ENCODE results near the gene TMUB1.
A peak's percentile ranks its signal among the peaks of the same experiment; 100 is the strongest.

The TMUB1 gene

GRCh38 chr7:151083071-151083823, at the start of gene TMUB1:
Gene TMUB1, minus strand, starts transcription at chr7:151083493. Its CDS starts 930 bp downstream, at chr7:151082563.
- no peak for DNase-seq (ENCODE audit: low read depth, low spot score)
- H3K27ac ChIP-seq: peak within 1 kb of the TSS; percentile 86

- DNase-seq (ENCODE audit: low read depth, low spot score): no peak
- H3K27ac ChIP-seq: no peak overlapping the region
These were observed 49.3 kb upstream of the TMUB1 start for GRCh38 chr7:151132461-151133205.

GRCh38 chr7:151131592-151132293, 48.5 kb upstream of the TMUB1 start:
- no peak for DNase-seq (ENCODE audit: low read depth, low spot score)
- no peak overlapping the region for H3K27ac ChIP-seq

GRCh38 chr7:151131224-151131591, 47.9 kb upstream of the TMUB1 start:
- no peak overlapping the region for H3K27ac ChIP-seq

GRCh38 chr7:151130741-151131157, 47.5 kb upstream of the TMUB1 start:
- DNase-seq (ENCODE audit: low read depth, low spot score): no peak

More at GRCh38 chr7:151131224-151131591, 47.9 kb upstream of the TMUB1 start:
- no peak for DNase-seq (ENCODE audit: low read depth, low spot score)

GRCh38 chr7:151129960-151130591, 46.8 kb upstream of the TMUB1 start:
- no peak for DNase-seq (ENCODE audit: low read depth, low spot score)
- no peak overlapping the region for H3K27ac ChIP-seq

More at GRCh38 chr7:151130741-151131157, 47.5 kb upstream of the TMUB1 start:
- H3K27ac ChIP-seq: no peak overlapping the region

GRCh38 chr7:151129117-151129959, 46.0 kb upstream of the TMUB1 start:
- DNase-seq (ENCODE audit: low read depth, low spot score): no peak
- H3K27ac ChIP-seq: no peak overlapping the region

GRCh38 chr7:151128716-151129115, 45.4 kb upstream of the TMUB1 start:
- DNase-seq (ENCODE audit: low read depth, low spot score): no peak
- no peak overlapping the region for H3K27ac ChIP-seq

GRCh38 chr7:151128144-151128543, 44.9 kb upstream of the TMUB1 start:
- no peak overlapping the region for H3K27ac ChIP-seq
- no peak for DNase-seq (ENCODE audit: low read depth, low spot score)

GRCh38 chr7:151126491-151127137, 43.3 kb upstream of the TMUB1 start:
- DNase-seq (ENCODE audit: low read depth, low spot score): no peak
- no peak overlapping the region for H3K27ac ChIP-seq

GRCh38 chr7:151125846-151126481, 42.7 kb upstream of the TMUB1 start:
- H3K27ac ChIP-seq: no peak overlapping the region
- no peak for DNase-seq (ENCODE audit: low read depth, low spot score)

- H3K27ac ChIP-seq: no peak overlapping the region
These were observed 42.2 kb upstream of the TMUB1 start for GRCh38 chr7:151125470-151125845.

GRCh38 chr7:151124899-151125399, 41.7 kb upstream of the TMUB1 start:
- no peak overlapping the region for H3K27ac ChIP-seq
- DNase-seq (ENCODE audit: low read depth, low spot score): no peak

More at GRCh38 chr7:151125470-151125845, 42.2 kb upstream of the TMUB1 start:
- DNase-seq (ENCODE audit: low read depth, low spot score): no peak

- H3K27ac ChIP-seq: no peak overlapping the region
- no peak for DNase-seq (ENCODE audit: low read depth, low spot score)
These were observed 41.2 kb upstream of the TMUB1 start for GRCh38 chr7:151124481-151124880.

- no peak overlapping the region for H3K27ac ChIP-seq
- DNase-seq (ENCODE audit: low read depth, low spot score): peak; percentile 24
These were observed 40.6 kb upstream of the TMUB1 start for GRCh38 chr7:151123822-151124464.

- DNase-seq (ENCODE audit: low read depth, low spot score): no peak
- no peak overlapping the region for H3K27ac ChIP-seq
These were observed 40.0 kb upstream of the TMUB1 start for GRCh38 chr7:151123158-151123821.

- no peak for DNase-seq (ENCODE audit: low read depth, low spot score)
- no peak overlapping the region for H3K27ac ChIP-seq
These were observed 39.5 kb upstream of the TMUB1 start for GRCh38 chr7:151122796-151123157.

Measured in epithelial cell of prostate (primary cell).